ENCODE results near the gene TTC27.
"Not testable (repeated sequence)": the region's sequence is repeated elsewhere in the genome, so short reads cannot be mapped to it uniquely, and the experiment has no call there.

The TTC27 gene

GRCh38 chr2:32754676-32755075 is 126.8 kb downstream of the TTC27 start:
- not testable (repeated sequence) for DNase-seq (ENCODE audit: low read depth in 2 of 2)

- no peak for DNase-seq (ENCODE audit: low read depth in 2 of 2)
Measured at GRCh38 chr2:32755666-32756065, 127.8 kb downstream of the TTC27 start.

GRCh38 chr2:32756074-32756727 is 128.4 kb downstream of the TTC27 start:
- no peak for DNase-seq (ENCODE audit: low read depth in 2 of 2)

GRCh38 chr2:32758232-32758631 is 130.4 kb downstream of the TTC27 start:
- no peak for DNase-seq (ENCODE audit: low read depth in 2 of 2)

GRCh38 chr2:32760628-32761027 is 132.8 kb downstream of the TTC27 start:
- no peak for DNase-seq (ENCODE audit: low read depth in 2 of 2)

GRCh38 chr2:32768387-32769174 is 140.7 kb downstream of the TTC27 start:
- DNase-seq (ENCODE audit: low read depth in 2 of 2), result no peak

- DNase-seq (ENCODE audit: low read depth in 2 of 2), result no peak
Measured at GRCh38 chr2:32770360-32770759, 142.5 kb downstream of the TTC27 start.

GRCh38 chr2:32772638-32773447 is 145.0 kb downstream of the TTC27 start:
- DNase-seq (ENCODE audit: low read depth in 2 of 2), result no peak

- DNase-seq (ENCODE audit: low read depth in 2 of 2), result no peak
Measured at GRCh38 chr2:32773448-32773808, 145.6 kb downstream of the TTC27 start.

- no peak for DNase-seq (ENCODE audit: low read depth in 2 of 2)
Measured at GRCh38 chr2:32775954-32776353, 148.1 kb downstream of the TTC27 start.

GRCh38 chr2:32777714-32778113 is 149.9 kb downstream of the TTC27 start:
- no peak for DNase-seq (ENCODE audit: low read depth in 2 of 2)

- no peak for DNase-seq (ENCODE audit: low read depth in 2 of 2)
Measured at GRCh38 chr2:32780961-32781360, 153.1 kb downstream of the TTC27 start.

GRCh38 chr2:32783469-32783868 is 155.6 kb downstream of the TTC27 start:
- no peak for DNase-seq (ENCODE audit: low read depth in 2 of 2)

GRCh38 chr2:32783933-32784332 is 156.1 kb downstream of the TTC27 start:
- DNase-seq (ENCODE audit: low read depth in 2 of 2), result no peak

GRCh38 chr2:32787207-32787606 is 159.4 kb downstream of the TTC27 start:
- DNase-seq (ENCODE audit: low read depth in 2 of 2), result no peak

- no peak for DNase-seq (ENCODE audit: low read depth in 2 of 2)
Measured at GRCh38 chr2:32788114-32788513, 160.3 kb downstream of the TTC27 start.

- no peak for DNase-seq (ENCODE audit: low read depth in 2 of 2)
Measured at GRCh38 chr2:32792416-32792815, 164.6 kb downstream of the TTC27 start.

- DNase-seq (ENCODE audit: low read depth in 2 of 2), result no peak
Measured at GRCh38 chr2:32798829-32799228, 171.0 kb downstream of the TTC27 start.

GRCh38 chr2:32801741-32802140 is 173.9 kb downstream of the TTC27 start:
- no peak for DNase-seq (ENCODE audit: low read depth in 2 of 2)

GRCh38 chr2:32802877-32803276 is 175.0 kb downstream of the TTC27 start:
- no peak for DNase-seq (ENCODE audit: low read depth in 2 of 2)

GRCh38 chr2:32804205-32804604 is 176.4 kb downstream of the TTC27 start:
- no peak for DNase-seq (ENCODE audit: low read depth in 2 of 2)
